HepG2 (cell line): ENCODE data around the gene SSR2. TPM values are rescaled to one million over a fixed set of nuclear protein-coding genes. Genes with fewer than 3 reads are reported as not detected.

Experiments used
- AKAP8 ChIP-seq: sonication (generic); formaldehyde crosslinking; IDR thresholded peaks from 2 replicates; pipeline ENCODE4 v1.5.1; 2020; ENCODE audit warnings: mild to moderate bottlenecking, missing genetic modification reagents
- BRCA1 ChIP-seq: sonication (generic); formaldehyde crosslinking; IDR thresholded peaks from 2 replicates; pipeline ENCODE4 v1.4.0; 2020; ENCODE audit warnings: missing genetic modification reagents
- CCDC6 ChIP-seq: sonication (generic); formaldehyde crosslinking; IDR thresholded peaks from 2 replicates; pipeline ENCODE4 v1.8.1; 2022; ENCODE audit warnings: mild to moderate bottlenecking, missing genetic modification reagents, moderate library complexity
- CHD4 ChIP-seq: fragments of 200-600 bp; sonication (generic); IDR thresholded peaks from 2 replicates; pipeline ENCODE4 v1.7.0; 2017; ENCODE audit warnings: mild to moderate bottlenecking, low read length, borderline replicate concordance
- CREB1 ChIP-seq, 2 experiments: fragments of 450-650 bp in 1 of 2; IDR thresholded peaks; 2 replicates each; pipeline ENCODE4 v1.6.1; 2016 to 2017; ENCODE audit warnings: control low read depth in 1 of 2, mild to moderate bottlenecking in 1 of 2, missing compliant biosample characterization in 1 of 2, missing genetic modification characterization in 1 of 2
- FOXK2 ChIP-seq: fragments of 450-650 bp; IDR thresholded peaks from 2 replicates; pipeline ENCODE4 v1.6.1; 2016
- IRX3 ChIP-seq: sonication (generic); formaldehyde crosslinking; IDR thresholded peaks from 2 replicates; pipeline ENCODE4 v1.8.1; 2023; ENCODE audit warnings: mild to moderate bottlenecking, low read depth, missing genetic modification reagents, borderline replicate concordance
- MAZ ChIP-seq, 2 experiments: sonication (generic) in 1 of 2; formaldehyde crosslinking in 1 of 2; IDR thresholded peaks; 2 replicates each; pipeline versions ENCODE4 v1.5.0 to v1.6.1; 2012 to 2020; ENCODE audit warnings: low read depth in 2 of 2, mild to moderate bottlenecking in 2 of 2, borderline replicate concordance in 1 of 2, improper control_type of control experiment in 1 of 2, low read length in 1 of 2, missing genetic modification reagents in 1 of 2, moderate library complexity in 1 of 2
- MTF2 ChIP-seq: sonication (generic); formaldehyde crosslinking; IDR thresholded peaks from 2 replicates; pipeline ENCODE4 v1.5.0; 2020; ENCODE audit warnings: missing genetic modification reagents, borderline replicate concordance
- NFKBIZ ChIP-seq: IDR thresholded peaks from 2 replicates; pipeline ENCODE4 v1.6.1; 2018; ENCODE audit warnings: missing genetic modification reagents, missing compliant biosample characterization
- PCBP2 ChIP-seq: fragments of 200-400 bp; formaldehyde crosslinking; optimal IDR thresholded peaks from 2 replicates; pipeline ENCODE3; 2018; ENCODE audit warnings: low read length, low read depth; ENCODE audit not compliant: poor library complexity, severe bottlenecking
- PITX1 ChIP-seq: sonication (generic); formaldehyde crosslinking; IDR thresholded peaks from 2 replicates; pipeline ENCODE4 v1.5.1; 2020; ENCODE audit warnings: mild to moderate bottlenecking, missing genetic modification reagents
- RFX5 ChIP-seq: IDR thresholded peaks from 2 replicates; pipeline ENCODE4 v1.6.1; 2011; ENCODE audit warnings: low read depth, low read length, improper control_type of control experiment
- RNF2 ChIP-seq: fragments of 450-650 bp; conservative IDR thresholded peaks from 2 replicates; pipeline ENCODE4 v1.6.1; 2016; ENCODE audit warnings: low read depth
- TCF12 ChIP-seq, 2 experiments: fragments of 450-650 bp in 1 of 2; sonication (generic) in 1 of 2; formaldehyde crosslinking in 1 of 2; IDR thresholded peaks; 2 replicates each; pipeline versions ENCODE4 v1.6.1 to v1.8.0; 2017 to 2022; ENCODE audit warnings: antibody characterized with exemption in 1 of 2, mild to moderate bottlenecking in 1 of 2, missing genetic modification reagents in 1 of 2, moderate library complexity in 1 of 2
- USF2 ChIP-seq, 2 experiments: sonication (generic) in 1 of 2; formaldehyde crosslinking in 1 of 2; IDR thresholded peaks; 2 replicates each; pipeline versions ENCODE4 v1.5.1 to v1.6.1; 2011 to 2020; ENCODE audit warnings: borderline replicate concordance in 1 of 2, low read depth in 1 of 2, low read length in 1 of 2, mild to moderate bottlenecking in 1 of 2, missing genetic modification reagents in 1 of 2, moderate library complexity in 1 of 2
- XBP1 ChIP-seq: sonication (generic); formaldehyde crosslinking; IDR thresholded peaks from 2 replicates; pipeline ENCODE4 v1.5.0; 2020; ENCODE audit warnings: missing genetic modification reagents
- ZFYVE20 ChIP-seq: sonication (generic); formaldehyde crosslinking; IDR thresholded peaks from 2 replicates; pipeline ENCODE4 v1.8.0; 2023; ENCODE audit warnings: low read depth, mild to moderate bottlenecking, moderate library complexity, missing genetic modification reagents, borderline replicate concordance
- ZNF496 ChIP-seq: sonication (generic); formaldehyde crosslinking; IDR thresholded peaks from 2 replicates; pipeline ENCODE4 v1.8.1; 2023; ENCODE audit warnings: mild to moderate bottlenecking, moderate library complexity, missing genetic modification reagents; ENCODE audit not compliant: insufficient replicate concordance
- ZNF557 ChIP-seq: sonication (generic); formaldehyde crosslinking; IDR thresholded peaks from 2 replicates; pipeline ENCODE4 v1.4.0; 2020; ENCODE audit warnings: missing genetic modification reagents
- ZNF567 ChIP-seq: sonication (generic); formaldehyde crosslinking; IDR thresholded peaks from 2 replicates; pipeline ENCODE4 v1.8.1; 2023; ENCODE audit warnings: mild to moderate bottlenecking, missing genetic modification reagents, borderline replicate concordance
- ZNF577 ChIP-seq: sonication (generic); formaldehyde crosslinking; IDR thresholded peaks from 2 replicates; pipeline ENCODE4 v1.4.0; 2020; ENCODE audit warnings: mild to moderate bottlenecking, low read depth, missing genetic modification reagents, borderline replicate concordance
- ZNF777 ChIP-seq: sonication (generic); formaldehyde crosslinking; IDR thresholded peaks from 2 replicates; pipeline ENCODE4 v1.4.0; 2020; ENCODE audit warnings: missing genetic modification reagents
- ZSCAN31 ChIP-seq: sonication (generic); formaldehyde crosslinking; IDR thresholded peaks from 2 replicates; pipeline ENCODE4 v1.5.0; 2020; ENCODE audit warnings: low read depth, mild to moderate bottlenecking, missing genetic modification reagents
- polyA plus RNA-seq, 8 experiments: library from polyadenylated mRNA; depleted of rRNA in 3 of 8; stranded (reverse) in 7 of 8; unstranded in 1 of 8; fragments of >200 nt; fragmentation: Illumina TruSeq in 4 of 8; extraction: Trizol in 4 of 8; gene quantifications; 2 replicates each; pipeline versions ENCODE4 v1.2.1 to v1.2.3, GENCODE V29; 2011 to 2016; ENCODE audit warnings: low read depth in 4 of 8, missing spikeins in 1 of 8, mixed read lengths in 1 of 8; ENCODE audit not compliant: insufficient read depth in 1 of 8
- total RNA-seq, 5 experiments: library from RNA; depleted of rRNA; stranded (reverse); fragments of >200 nt; fragmentation: Illumina TruSeq; extraction: Trizol; gene quantifications; 2 replicates each; pipeline ENCODE4 v1.2.3, GENCODE V29; 2016; ENCODE audit warnings: low read depth in 1 of 5
- TF ChIP-seq, protein P1 (sequence below): IDR thresholded peaks from 2 replicates; pipeline ENCODE4 v1.6.1; 2016; ENCODE audit warnings: mild to moderate bottlenecking, missing biosample characterization, missing genetic modification reagents

Gene SSR2
- total and polyA plus RNA-seq, 2 of the 13 experiments (the other 11 are each of a cell fraction or from before 2014, with no cell fraction given), result 284 to 461 TPM

DNA sequence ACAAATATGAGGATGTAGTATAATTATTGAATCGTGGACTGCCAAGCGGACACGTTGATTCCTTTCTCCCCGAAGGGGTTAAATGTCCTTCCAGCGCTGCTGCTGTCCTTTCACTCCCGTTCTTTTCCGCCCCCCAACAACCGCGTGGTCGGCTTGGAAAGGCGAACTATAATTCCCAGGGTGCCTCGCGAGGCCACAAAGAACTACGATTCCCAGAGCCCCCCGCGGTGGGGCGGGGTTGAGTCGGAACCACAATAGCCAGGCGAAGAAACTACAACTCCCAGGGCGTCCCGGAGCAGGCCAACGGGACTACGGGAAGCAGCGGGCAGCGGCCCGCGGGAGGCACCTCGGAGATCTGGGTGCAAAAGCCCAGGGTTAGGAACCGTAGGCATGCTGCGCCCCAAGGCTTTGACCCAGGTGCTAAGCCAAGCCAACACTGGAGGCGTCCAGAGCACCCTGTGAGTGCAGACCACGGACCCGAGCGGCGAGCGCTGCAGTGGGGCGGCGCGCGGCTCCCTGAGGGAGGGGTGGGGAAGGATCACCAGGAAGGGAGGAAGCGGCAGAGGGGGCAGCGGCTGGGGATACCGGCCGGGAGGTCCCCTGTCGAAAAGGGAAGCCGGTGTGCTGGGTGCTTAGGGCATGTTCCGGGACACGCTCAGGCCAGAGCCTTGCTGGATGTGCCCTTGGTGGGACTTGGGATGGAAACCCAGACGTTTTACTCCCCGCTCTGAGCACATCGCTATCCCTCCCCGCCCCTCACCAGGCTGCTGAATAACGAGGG lies 33.9 kb upstream of the SSR2 start, which contains the start of gene LAMTOR2 (continued):
- TF ChIP-seq ZNF567 (CRISPR knock-in tag) (0 out of 2 replicates have a peak, but pooled peaks have one; percentile 57), MAZ (IDR thresholded peaks at IDR 0.05; ENCODE audit: borderline replicate concordance, low read depth, low read length) (peak; percentile 84; the same call in 1 of the 2 replicates), MAZ (CRISPR knock-in tag; IDR thresholded peaks at IDR 0.05; ENCODE audit: low read depth) (peak; percentile 91), PITX1 (CRISPR knock-in tag) (peak; percentile 29; the same call in 1 of the 2 replicates), PCBP2 (no peak), ZFYVE20 (no peak), CHD4 (no peak), CREB1 (IDR thresholded peaks at IDR 0.05) (peak; percentile 51; the same call in 1 of the 2 replicates), CREB1 (CRISPR knock-in tag; IDR thresholded peaks at IDR 0.05) (peak; percentile 93), IRX3 (no peak), TCF12 (IDR thresholded peaks at IDR 0.05) (no peak), TCF12 (CRISPR knock-in tag; IDR thresholded peaks at IDR 0.05) (no peak; the same call in 1 of the 2 replicates), RFX5 (peak; percentile 84), FOXK2 (peak; percentile 65; the same call in 1 of the 2 replicates), ZNF496 (CRISPR knock-in tag) (no peak), RNF2 (peak; percentile 13; the same call in 1 of the 2 replicates), ZNF577 (CRISPR knock-in tag) (no peak), BRCA1 (CRISPR knock-in tag) (no peak; the same call in 1 of the 2 replicates), ZNF777 (CRISPR knock-in tag) (peak; percentile 23; the same call in 1 of the 2 replicates), ZNF557 (CRISPR knock-in tag) (0 out of 2 replicates have a peak, but pooled peaks have one; percentile 15), AKAP8 (CRISPR knock-in tag) (no peak), USF2 (IDR thresholded peaks at IDR 0.05; ENCODE audit: low read depth, low read length) (no peak), USF2 (CRISPR knock-in tag; IDR thresholded peaks at IDR 0.05; ENCODE audit: borderline replicate concordance) (peak; percentile 48; the same call in 1 of the 2 replicates), CCDC6 (peak; percentile 45; the same call in 1 of the 2 replicates), ZSCAN31 (CRISPR knock-in tag) (peak; percentile 75; the same call in 1 of the 2 replicates), NFKBIZ (CRISPR knock-in tag) (no peak), MTF2 (no peak), XBP1 (CRISPR knock-in tag) (no peak)
- TF ChIP-seq, protein P1, sequence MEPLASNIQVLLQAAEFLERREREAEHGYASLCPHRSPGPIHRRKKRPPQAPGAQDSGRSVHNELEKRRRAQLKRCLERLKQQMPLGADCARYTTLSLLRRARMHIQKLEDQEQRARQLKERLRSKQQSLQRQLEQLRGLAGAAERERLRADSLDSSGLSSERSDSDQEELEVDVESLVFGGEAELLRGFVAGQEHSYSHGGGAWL (CRISPR knock-in tag), result peak; percentile 82; the same call in 1 of the 2 replicates
